Measurements from ENCODE around the gene TGFBR2.

The TGFBR2 gene

DNA sequence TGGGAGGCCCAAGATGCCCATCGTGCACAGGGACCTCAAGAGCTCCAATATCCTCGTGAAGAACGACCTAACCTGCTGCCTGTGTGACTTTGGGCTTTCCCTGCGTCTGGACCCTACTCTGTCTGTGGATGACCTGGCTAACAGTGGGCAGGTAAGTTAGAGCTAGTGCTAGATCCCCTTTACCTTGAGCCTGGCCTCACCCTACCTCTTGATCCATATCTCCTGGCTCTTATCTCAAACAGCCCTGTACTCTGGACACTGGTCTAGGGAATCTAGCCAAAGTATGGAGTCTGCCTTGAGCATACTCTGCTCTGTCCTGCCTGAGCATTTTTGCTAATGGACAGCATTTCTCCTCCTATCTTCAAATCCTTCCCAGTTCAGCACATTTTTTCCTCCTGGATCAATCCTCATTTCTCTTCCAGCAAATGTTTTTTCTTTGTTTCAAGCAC is 65.9 kb downstream of the TGFBR2 start:
- H3K4me3 ChIP-seq (ENCODE audit: control insufficient read depth, low read depth, low read length), result no peak overlapping the region
- TF ChIP-seq, protein P1, sequence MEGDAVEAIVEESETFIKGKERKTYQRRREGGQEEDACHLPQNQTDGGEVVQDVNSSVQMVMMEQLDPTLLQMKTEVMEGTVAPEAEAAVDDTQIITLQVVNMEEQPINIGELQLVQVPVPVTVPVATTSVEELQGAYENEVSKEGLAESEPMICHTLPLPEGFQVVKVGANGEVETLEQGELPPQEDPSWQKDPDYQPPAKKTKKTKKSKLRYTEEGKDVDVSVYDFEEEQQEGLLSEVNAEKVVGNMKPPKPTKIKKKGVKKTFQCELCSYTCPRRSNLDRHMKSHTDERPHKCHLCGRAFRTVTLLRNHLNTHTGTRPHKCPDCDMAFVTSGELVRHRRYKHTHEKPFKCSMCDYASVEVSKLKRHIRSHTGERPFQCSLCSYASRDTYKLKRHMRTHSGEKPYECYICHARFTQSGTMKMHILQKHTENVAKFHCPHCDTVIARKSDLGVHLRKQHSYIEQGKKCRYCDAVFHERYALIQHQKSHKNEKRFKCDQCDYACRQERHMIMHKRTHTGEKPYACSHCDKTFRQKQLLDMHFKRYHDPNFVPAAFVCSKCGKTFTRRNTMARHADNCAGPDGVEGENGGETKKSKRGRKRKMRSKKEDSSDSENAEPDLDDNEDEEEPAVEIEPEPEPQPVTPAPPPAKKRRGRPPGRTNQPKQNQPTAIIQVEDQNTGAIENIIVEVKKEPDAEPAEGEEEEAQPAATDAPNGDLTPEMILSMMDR (conservative IDR thresholded peaks at IDR 0.05; ENCODE audit: control insufficient read depth, insufficient read depth, low read depth, low read length), result no peak
- no peak for DNase-seq (ENCODE audit: low read depth)

DNA sequence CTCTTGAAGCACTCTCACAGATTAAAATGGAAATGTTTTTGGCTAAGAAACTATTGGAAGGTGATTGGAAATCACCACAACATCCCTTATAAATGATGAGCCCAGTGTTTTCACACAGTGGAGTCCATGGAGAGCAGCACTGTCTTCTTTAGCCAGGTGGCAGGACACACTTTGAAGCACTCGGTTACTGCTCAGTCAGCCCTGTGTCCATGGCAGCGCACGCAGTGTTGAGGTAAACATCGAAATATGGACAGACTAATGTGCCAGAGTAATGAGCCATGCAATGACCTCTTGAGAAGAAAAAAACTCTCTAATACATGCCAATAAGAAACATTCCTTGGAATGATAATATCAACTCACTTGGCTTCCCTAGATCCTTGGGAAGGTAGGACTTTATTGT is 66.6 kb downstream of the TGFBR2 start:
- H3K4me3 ChIP-seq (ENCODE audit: control insufficient read depth, low read depth, low read length), result no peak overlapping the region
- DNase-seq (ENCODE audit: low read depth), result peak; percentile 56
- TF ChIP-seq, protein P1 (conservative IDR thresholded peaks at IDR 0.05; ENCODE audit: control insufficient read depth, insufficient read depth, low read depth, low read length), result no peak

DNA sequence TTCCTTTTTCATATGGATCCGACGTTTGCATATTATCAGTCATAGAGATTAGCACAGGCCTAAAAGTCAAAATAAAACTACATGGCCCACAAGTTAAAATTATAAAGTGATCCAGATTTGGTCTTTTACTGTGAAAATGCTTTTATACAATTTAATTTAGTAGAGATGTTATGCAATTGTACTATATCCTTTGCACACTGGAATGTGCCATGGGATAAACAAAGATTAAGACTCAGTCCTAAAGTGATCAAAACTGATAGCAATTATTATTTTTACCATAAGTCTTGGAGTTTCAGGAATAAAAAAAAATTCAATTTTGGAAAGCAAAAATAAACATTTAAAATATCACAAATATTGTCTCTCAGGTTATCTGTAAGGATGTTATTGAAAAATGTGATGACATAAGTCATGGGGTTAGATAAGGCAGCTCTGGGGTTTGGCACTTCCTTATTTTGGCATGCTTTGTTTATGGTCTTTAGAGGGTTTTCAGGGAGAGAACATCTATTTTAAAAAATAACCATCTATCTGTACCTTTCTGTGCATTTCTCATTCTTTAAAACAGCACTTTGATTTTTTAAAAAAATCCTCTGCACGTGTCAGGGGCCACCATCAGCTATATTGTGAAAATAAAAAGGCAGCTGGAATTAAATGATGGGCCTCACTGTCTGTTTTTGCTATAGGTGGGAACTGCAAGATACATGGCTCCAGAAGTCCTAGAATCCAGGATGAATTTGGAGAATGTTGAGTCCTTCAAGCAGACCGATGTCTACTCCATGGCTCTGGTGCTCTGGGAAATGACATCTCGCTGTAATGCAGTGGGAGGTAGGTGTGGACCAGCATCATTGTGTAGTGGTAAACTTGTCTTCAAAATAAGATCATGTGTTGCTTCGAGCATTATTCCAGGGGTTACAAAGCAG is 67.3 kb downstream of the TGFBR2 start:
- no peak for DNase-seq (ENCODE audit: low read depth)
- TF ChIP-seq, protein P1 (conservative IDR thresholded peaks at IDR 0.05; ENCODE audit: control insufficient read depth, insufficient read depth, low read depth, low read length), result no peak

DNA sequence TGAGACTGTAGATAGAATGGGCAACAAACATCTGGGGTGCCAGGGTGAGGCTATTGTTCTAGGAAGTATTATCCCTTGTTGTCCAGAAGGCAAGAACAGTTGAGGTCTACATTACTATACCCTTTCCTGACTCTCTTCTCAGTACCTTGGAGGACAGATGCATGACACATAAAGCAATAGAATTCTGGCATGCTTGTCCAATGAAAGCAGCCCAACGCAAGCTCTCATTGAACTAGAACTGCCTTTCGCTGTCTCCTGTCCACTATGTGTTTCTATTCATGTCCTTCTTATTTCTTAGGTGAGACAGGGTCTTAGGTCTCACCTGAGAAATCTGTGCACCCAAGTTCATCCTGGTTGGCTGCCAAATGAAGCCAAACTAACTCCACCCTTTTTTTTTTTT is 68.6 kb downstream of the TGFBR2 start:
- no peak for DNase-seq (ENCODE audit: low read depth)

More for the DNA sequence above, 67.3 kb downstream of the TGFBR2 start:
- no peak overlapping the region for H3K4me3 ChIP-seq (ENCODE audit: control insufficient read depth, low read depth, low read length)

DNA sequence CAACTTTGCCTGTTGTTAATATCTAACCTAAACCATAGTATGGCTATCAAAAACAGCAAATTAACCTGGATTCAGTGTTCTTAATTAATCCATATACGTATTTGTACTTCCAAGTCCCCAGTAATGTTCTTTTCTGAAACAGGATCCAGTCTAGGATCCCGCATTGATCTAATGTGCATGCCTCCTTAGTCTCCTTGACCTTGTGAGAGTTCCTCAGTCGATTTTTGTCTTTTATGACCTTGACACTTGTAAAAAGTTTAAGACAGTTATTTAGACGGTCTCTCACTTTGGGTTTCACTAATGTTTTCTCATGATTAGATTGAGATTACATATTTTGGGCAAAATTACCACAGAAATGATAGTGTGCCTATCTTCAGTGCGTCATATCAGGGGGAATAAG is 69.4 kb downstream of the TGFBR2 start:
- TF ChIP-seq, protein P1 (conservative IDR thresholded peaks at IDR 0.05; ENCODE audit: control insufficient read depth, insufficient read depth, low read depth, low read length), result no peak
- no peak overlapping the region for H3K4me3 ChIP-seq (ENCODE audit: control insufficient read depth, low read depth, low read length)
- no peak for DNase-seq (ENCODE audit: low read depth)

More for the DNA sequence above, 68.6 kb downstream of the TGFBR2 start:
- H3K4me3 ChIP-seq (ENCODE audit: control insufficient read depth, low read depth, low read length), result no peak overlapping the region
- TF ChIP-seq, protein P1 (conservative IDR thresholded peaks at IDR 0.05; ENCODE audit: control insufficient read depth, insufficient read depth, low read depth, low read length), result no peak

DNA sequence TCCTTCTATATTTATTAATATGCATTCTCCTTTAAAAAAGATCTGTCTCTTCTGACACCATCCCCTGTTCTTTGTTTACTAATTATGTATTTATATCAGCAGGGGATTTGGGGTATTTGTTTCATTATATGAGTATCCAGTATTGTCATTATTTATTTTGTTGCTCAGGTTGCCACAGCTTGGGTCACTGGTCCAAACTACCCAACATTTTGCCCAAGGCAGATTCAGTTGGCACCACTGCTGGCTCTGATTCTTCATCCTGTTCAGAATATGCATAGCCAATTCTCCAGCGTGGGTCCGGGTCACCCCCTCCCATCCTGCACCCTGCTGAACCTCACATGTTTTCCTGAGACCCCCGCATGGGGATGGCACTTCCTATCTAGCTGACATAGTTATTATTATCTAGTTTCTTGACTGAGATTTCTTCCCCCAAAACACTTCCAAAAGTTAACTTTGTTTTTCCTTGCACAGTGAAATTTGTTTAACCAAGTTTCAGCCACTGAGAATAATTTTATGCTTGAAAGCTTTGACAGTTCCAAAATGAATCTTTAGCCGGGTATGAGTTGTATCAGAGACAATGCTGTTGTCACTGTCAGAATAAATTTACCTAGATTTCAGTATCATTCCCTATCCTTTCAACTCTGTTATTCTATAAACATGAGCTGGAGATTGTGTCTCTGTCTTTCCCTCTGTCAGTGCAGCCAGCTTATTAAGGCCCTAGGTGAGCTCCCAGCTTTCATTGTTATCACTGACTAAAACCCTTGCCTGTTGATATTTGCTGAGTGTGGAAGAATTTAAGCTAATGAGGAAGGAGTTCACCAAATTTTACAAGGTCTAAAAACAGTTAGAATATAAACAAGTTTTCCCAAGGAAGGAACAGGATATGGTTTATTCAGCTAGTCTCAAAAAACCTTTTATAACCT is 70.3 kb downstream of the TGFBR2 start:
- no peak for DNase-seq (ENCODE audit: low read depth)
- TF ChIP-seq, protein P1 (conservative IDR thresholded peaks at IDR 0.05; ENCODE audit: control insufficient read depth, insufficient read depth, low read depth, low read length), result no peak
- H3K4me3 ChIP-seq (ENCODE audit: control insufficient read depth, low read depth, low read length), result no peak overlapping the region
